Activated CD4-positive, alpha-beta memory T cell treated with anti-CD3 and anti-CD28 coated beads for 36 hours (primary cell): Measurements from ENCODE around the gene SPEM3. TPM values are rescaled to one million over a fixed set of nuclear protein-coding genes. Genes with fewer than 3 reads are reported as not detected.

ENCODE experiments used
- CTCF ChIA-PET: fragments of 350-600 bp; sonication (Branson Sonifier 250); formaldehyde crosslinking; loops from one replicate; lab custom pipeline; 2021; ENCODE audit warnings: antibody characterized with exemption, inconsistent platforms; lab: Charles Lee
- POLR2A ChIA-PET: fragments of 350-600 bp; sonication (Branson Sonifier 250); formaldehyde crosslinking; loops from one replicate; lab custom pipeline; 2021; ENCODE audit warnings: antibody characterized with exemption; lab: Charles Lee
- DNase-seq: peaks from one replicate; pipeline ENCODE4 v3.0.0-alpha.2; 2020
- H3K27ac Mint-ChIP-seq: one replicate; pipeline ENCODE4 v1.8.0; 2021; ENCODE audit warnings: mixed read lengths
- H3K27me3 Mint-ChIP-seq: one replicate; pipeline ENCODE4 v1.8.0; 2021; ENCODE audit warnings: mixed read lengths
- H3K36me3 Mint-ChIP-seq: one replicate; pipeline ENCODE4 v1.8.0; 2021; ENCODE audit warnings: mixed read lengths
- H3K4me1 Mint-ChIP-seq: one replicate; pipeline ENCODE4 v1.8.0; 2021; ENCODE audit warnings: low read depth, mixed read lengths
- H3K4me3 Mint-ChIP-seq: one replicate; pipeline ENCODE4 v1.8.0; 2021; ENCODE audit warnings: mild to moderate bottlenecking, mixed read lengths
- H3K9me3 Mint-ChIP-seq: one replicate; pipeline ENCODE4 v1.8.0; 2021; ENCODE audit warnings: mixed read lengths
- intact Hi-C: fragments of 100-400 bp; cut with micrococcal nuclease; formaldehyde crosslinking; loops from one replicate; pipeline ENCODE4 v1.15.1; 2023
- total RNA-seq, 2 experiments: library from RNA; stranded (reverse); gene quantifications; one replicate each; pipeline ENCODE4 v1.2.3, GENCODE V29; 2021

SPEM3 gene
- total RNA-seq, 2 experiments from 2014 or later: not detected

- Mint-ChIP-seq H3K4me1 (no peaks in the 10 kb centered on the region), H3K36me3 (no peaks in the 10 kb centered on the region), H3K27ac (no peak overlapping the region), H3K4me3 (no peak overlapping the region), H3K27me3 (peaks cover 2% of the 10 kb centered on the region), H3K9me3 (no peaks in the 10 kb centered on the region)
- DNase-seq: no peak
- ChIA-PET CTCF (no interaction called here), POLR2A (no interaction called here)
- intact Hi-C loops: no loop called here
Measured at GRCh38 chr17:7426203-7426863, 2.3 kb upstream of the SPEM3 start.

GRCh38 chr17:7426896-7427489, 1.7 kb upstream of the SPEM3 start:
- Mint-ChIP-seq H3K36me3 (no peaks in the 10 kb centered on the region), H3K27me3 (peaks cover 2% of the 10 kb centered on the region), H3K9me3 (no peaks in the 10 kb centered on the region), H3K4me1 (no peaks in the 10 kb centered on the region), H3K4me3 (no peak overlapping the region), H3K27ac (no peak overlapping the region)
- ChIA-PET POLR2A (no interaction called here), CTCF (no interaction called here)
- intact Hi-C loops: no loop called here
- DNase-seq: no peak

GRCh38 chr17:7427549-7427948, 1.1 kb upstream of the SPEM3 start:
- Mint-ChIP-seq H3K27me3 (peaks cover 2% of the 10 kb centered on the region), H3K36me3 (no peaks in the 10 kb centered on the region), H3K9me3 (no peaks in the 10 kb centered on the region), H3K27ac (no peak overlapping the region), H3K4me3 (no peak overlapping the region), H3K4me1 (no peaks in the 10 kb centered on the region)
- intact Hi-C loops: no loop called here
- CTCF ChIA-PET: no interaction called here
- no peak for DNase-seq
- POLR2A ChIA-PET: no interaction called here

- no peaks in the 10 kb centered on the region for H3K9me3 Mint-ChIP-seq
- intact Hi-C loops: loop anchor here (10.0 kb wide), 1 partner anchor 695 kb away; the partner anchor contains the start of gene HES7
- no peak for DNase-seq
- no peak overlapping the region for H3K4me3 Mint-ChIP-seq
- no peak overlapping the region for H3K27ac Mint-ChIP-seq
- no peaks in the 10 kb centered on the region for H3K36me3 Mint-ChIP-seq
- ChIA-PET POLR2A (no interaction called here), CTCF (no interaction called here)
- no peaks in the 10 kb centered on the region for H3K4me1 Mint-ChIP-seq
- H3K27me3 Mint-ChIP-seq: peaks cover 2% of the 10 kb centered on the region
Measured at GRCh38 chr17:7429722-7430121, 1.1 kb downstream of the SPEM3 start.

- H3K4me1 Mint-ChIP-seq: peaks cover 8% of the 10 kb centered on the region
- H3K4me3 Mint-ChIP-seq: no peak overlapping the region
- ChIA-PET CTCF (interaction anchor here (0.7 to 1.1 kb wide), 2 partner anchors 75 to 135 kb away, joined by 3 read pairs; no protein-coding TSS in a partner anchor), POLR2A (no interaction called here)
- intact Hi-C loops: loop anchor here (10.0 kb wide), 1 partner anchor 694 kb away; the partner anchor contains the start of gene HES7
- H3K9me3 Mint-ChIP-seq: no peaks in the 10 kb centered on the region
- no peak overlapping the region for H3K27ac Mint-ChIP-seq
- H3K36me3 Mint-ChIP-seq: no peaks in the 10 kb centered on the region
- peaks cover under 1% of the 10 kb centered on the region for H3K27me3 Mint-ChIP-seq
- no peak for DNase-seq
Measured at GRCh38 chr17:7431231-7431630, 2.6 kb downstream of the SPEM3 start.

GRCh38 chr17:7432296-7432695, 3.6 kb downstream of the SPEM3 start:
- intact Hi-C loops: loop anchor here (10.0 kb wide), 1 partner anchor 693 kb away; the partner anchor contains the start of gene HES7
- H3K4me1 Mint-ChIP-seq: peaks cover 14% of the 10 kb centered on the region
- H3K9me3 Mint-ChIP-seq: no peaks in the 10 kb centered on the region
- no peak overlapping the region for H3K4me3 Mint-ChIP-seq
- H3K27me3 Mint-ChIP-seq: no peaks in the 10 kb centered on the region
- DNase-seq: no peak
- H3K36me3 Mint-ChIP-seq: peaks cover 1% of the 10 kb centered on the region
- no peak overlapping the region for H3K27ac Mint-ChIP-seq
- ChIA-PET POLR2A (no interaction called here), CTCF (no interaction called here)

GRCh38 chr17:7435676-7436555, 7.3 kb downstream of the SPEM3 start:
- peak overlapping the region; percentile 95 for H3K27ac Mint-ChIP-seq
- POLR2A ChIA-PET: interaction anchor here (0.6 to 2.9 kb wide), 16 partner anchors 8 to 406 kb away, joined by 3 to 25 read pairs (median 4); partner anchors contain the start of genes ACAP1, MPDU1, POLR2A and TMEM256
- intact Hi-C loops: loop anchor here (1.0 to 10.0 kb wide), 13 partner anchors 19 to 689 kb away; partner anchors contain the start of genes CTDNEP1, EIF5A, ELP5 and FXR2
- peaks cover 42% of the 10 kb centered on the region for H3K4me1 Mint-ChIP-seq
- DNase-seq: peak; percentile 74
- H3K4me3 Mint-ChIP-seq: peak overlapping the region; percentile 91
- H3K9me3 Mint-ChIP-seq: no peaks in the 10 kb centered on the region
- H3K27me3 Mint-ChIP-seq: peaks cover 22% of the 10 kb centered on the region
- peaks cover 6% of the 10 kb centered on the region for H3K36me3 Mint-ChIP-seq
- CTCF ChIA-PET: interaction anchor here (0.7 to 5.0 kb wide), 31 partner anchors 10 to 390 kb away, joined by 3 to 71 read pairs (median 6); partner anchors contain the start of genes ACAP1, CHRNB1, PLSCR3 and POLR2A

GRCh38 chr17:7436556-7437368, 8.1 kb downstream of the SPEM3 start:
- H3K4me1 Mint-ChIP-seq: peaks cover 43% of the 10 kb centered on the region
- POLR2A ChIA-PET: interaction anchor here (0.6 to 2.9 kb wide), 19 partner anchors 7 to 405 kb away, joined by 3 to 25 read pairs (median 3); partner anchors contain the start of genes ACAP1, POLR2A, TMEM256 and TP53
- H3K27ac Mint-ChIP-seq: peak overlapping the region; percentile 95
- peak; percentile 89 for DNase-seq
- CTCF ChIA-PET: interaction anchor here (0.5 to 5.0 kb wide), 38 partner anchors 9 to 657 kb away, joined by 3 to 71 read pairs (median 6); partner anchors contain the start of genes ACAP1, CHRNB1, NEURL4 and PLSCR3
- no peaks in the 10 kb centered on the region for H3K9me3 Mint-ChIP-seq
- H3K27me3 Mint-ChIP-seq: peaks cover 28% of the 10 kb centered on the region
- peak overlapping the region; percentile 91 for H3K4me3 Mint-ChIP-seq
- H3K36me3 Mint-ChIP-seq: peaks cover 6% of the 10 kb centered on the region
- intact Hi-C loops: loop anchor here (2.0 to 10.0 kb wide), 4 partner anchors 104 to 688 kb away; partner anchors contain the start of genes CTDNEP1, ELP5, FXR2 and HES7

GRCh38 chr17:7437369-7437863, 8.8 kb downstream of the SPEM3 start:
- no peak for DNase-seq
- Mint-ChIP-seq H3K9me3 (no peaks in the 10 kb centered on the region), H3K4me1 (peaks cover 43% of the 10 kb centered on the region), H3K4me3 (peak overlapping the region; percentile 66), H3K27ac (no peak overlapping the region), H3K27me3 (peaks cover 33% of the 10 kb centered on the region), H3K36me3 (peaks cover 6% of the 10 kb centered on the region)
- ChIA-PET CTCF (interaction anchor here (0.5 to 5.0 kb wide), 27 partner anchors 9 to 656 kb away, joined by 3 to 71 read pairs (median 7); partner anchors contain the start of genes ACAP1, CHRNB1, NEURL4 and POLR2A), POLR2A (interaction anchor here (0.9 to 2.9 kb wide), 14 partner anchors 17 to 404 kb away, joined by 3 to 25 read pairs (median 4); partner anchors contain the start of genes POLR2A, TMEM256 and TP53)
- intact Hi-C loops: loop anchor here (2.0 to 10.0 kb wide), 4 partner anchors 105 to 687 kb away; partner anchors contain the start of genes CTDNEP1, ELP5, FXR2 and HES7

GRCh38 chr17:7437950-7438614, 9.4 kb downstream of the SPEM3 start:
- Mint-ChIP-seq H3K27me3 (peaks cover 34% of the 10 kb centered on the region), H3K9me3 (no peaks in the 10 kb centered on the region), H3K36me3 (peaks cover 6% of the 10 kb centered on the region), H3K4me3 (peak overlapping the region; percentile 66), H3K27ac (no peak overlapping the region), H3K4me1 (peaks cover 43% of the 10 kb centered on the region)
- POLR2A ChIA-PET: interaction anchor here (0.9 to 2.9 kb wide), 2 partner anchors 17 to 82 kb away, joined by 4 to 14 read pairs; no protein-coding TSS in a partner anchor
- intact Hi-C loops: loop anchor here (2.0 to 10.0 kb wide), 4 partner anchors 106 to 687 kb away; partner anchors contain the start of genes CTDNEP1, ELP5, FXR2 and HES7
- peak; percentile 70 for DNase-seq
- CTCF ChIA-PET: interaction anchor here (1.6 to 5.0 kb wide), 8 partner anchors 16 to 392 kb away, joined by 5 to 71 read pairs (median 52); partner anchors contain the start of genes POLR2A, SENP3, TMEM256 and TMEM95
